ENCODE results near the gene OSCP1.

DNA sequence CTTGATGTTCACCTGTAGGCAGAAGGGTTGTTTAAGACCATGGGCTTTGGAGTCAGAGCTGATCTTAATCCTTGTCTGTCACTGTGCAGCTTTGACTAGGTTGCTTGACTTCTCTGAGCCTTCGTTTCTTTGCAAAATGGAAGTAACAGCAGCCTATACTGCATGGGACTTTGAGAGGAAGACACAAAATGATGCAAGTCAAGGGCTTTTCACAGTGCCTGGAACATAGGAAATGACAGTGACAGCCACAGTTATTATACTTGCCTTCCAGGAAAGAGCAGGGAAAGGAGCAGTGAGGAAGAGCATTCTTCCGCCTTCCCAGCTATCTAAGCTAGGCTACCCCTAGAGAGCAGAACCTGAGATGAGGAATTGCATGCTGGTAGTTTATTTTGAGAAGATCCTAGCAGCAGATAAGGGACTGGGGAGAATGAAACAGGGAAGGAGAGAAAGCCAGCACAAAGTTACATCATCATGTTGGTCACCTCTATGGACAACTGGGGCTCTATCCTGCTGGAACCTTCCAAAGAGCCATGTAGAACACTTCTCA, 29.3 kb upstream of the OSCP1 start:
- no peak for TF ChIP-seq CTCF (IDR thresholded peaks at IDR 0.05)
- TF ChIP-seq POLR2A (IDR thresholded peaks at IDR 0.05): no peak
